HCT116 (cell line): Measurements from ENCODE around the gene GRIA1.

Experiments
- EZH2 ChIP-seq: fragments of 200-600 bp; sonication (generic); IDR thresholded peaks from 2 replicates; pipeline ENCODE4 v1.6.1; 2017; ENCODE audit warnings: antibody characterized with exemption, mixed run types
- POLR2A ChIP-seq: IDR thresholded peaks from 2 replicates; pipeline ENCODE4 v1.7.0; 2011; ENCODE audit warnings: borderline replicate concordance; ENCODE audit not compliant: insufficient read depth, insufficient read length; ENCODE audit errors: extremely low read depth

DNA sequence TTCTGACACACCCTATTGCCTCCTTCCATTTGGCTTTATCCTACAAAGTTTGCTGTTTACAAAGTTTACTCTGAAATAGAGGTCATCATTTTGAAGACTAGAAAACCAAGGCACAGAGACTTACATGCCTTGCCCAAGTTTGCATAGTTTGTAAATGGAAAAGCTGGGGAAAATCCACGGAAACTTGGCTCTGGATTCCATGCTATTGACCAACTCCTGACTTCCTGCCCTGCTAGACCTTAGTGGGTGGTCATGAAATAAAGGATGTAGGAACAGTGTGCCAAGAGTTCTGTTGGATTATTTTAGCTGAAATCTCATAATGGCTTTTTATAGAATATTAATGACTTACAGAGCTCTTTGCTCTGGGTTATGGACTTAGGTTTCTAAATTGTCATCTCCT is 69.5 kb downstream of the GRIA1 start:
- TF ChIP-seq EZH2 (no peak), POLR2A (no peak)
